Neural cell (in vitro differentiated cells): ENCODE results near the gene LHFPL6. TPM values are rescaled to one million over a fixed set of nuclear protein-coding genes. Genes with fewer than 3 reads are reported as not detected.

Experiments
- polyA plus RNA-seq: library from polyadenylated mRNA; depleted of rRNA; stranded (reverse); fragments of >200 nt; gene quantifications from 2 replicates; pipeline ENCODE4 v1.2.3, GENCODE V29; 2014

Gene LHFPL6
- polyA plus RNA-seq, 1 donor from 2014 or later = 36.3 TPM

Other genes starting within 250 kb of the LHFPL6 start
- 23.1 and 27.3 TPM in 2 replicates for gene COG6, start 52.5 kb upstream of the LHFPL6 start, polyA plus RNA-seq